Airway epithelial cell (primary cell): ENCODE results near the gene C17orf75. TPM values are rescaled to one million over a fixed set of nuclear protein-coding genes. Genes with fewer than 3 reads are reported as not detected.

Source experiments
- total RNA-seq: library from RNA; depleted of rRNA; stranded (reverse); fragments of >200 nt; gene quantifications from 2 replicates; pipeline ENCODE4 v1.2.3, GENCODE V29; 2015

The C17orf75 gene, protein sequence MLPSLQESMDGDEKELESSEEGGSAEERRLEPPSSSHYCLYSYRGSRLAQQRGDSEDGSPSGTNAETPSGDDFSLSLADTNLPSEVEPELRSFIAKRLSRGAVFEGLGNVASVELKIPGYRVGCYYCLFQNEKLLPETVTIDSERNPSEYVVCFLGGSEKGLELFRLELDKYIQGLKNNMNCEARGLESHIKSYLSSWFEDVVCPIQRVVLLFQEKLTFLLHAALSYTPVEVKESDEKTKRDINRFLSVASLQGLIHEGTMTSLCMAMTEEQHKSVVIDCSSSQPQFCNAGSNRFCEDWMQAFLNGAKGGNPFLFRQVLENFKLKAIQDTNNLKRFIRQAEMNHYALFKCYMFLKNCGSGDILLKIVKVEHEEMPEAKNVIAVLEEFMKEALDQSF
- total RNA-seq: 14.4 and 18.0 TPM in 2 replicates

DNA sequence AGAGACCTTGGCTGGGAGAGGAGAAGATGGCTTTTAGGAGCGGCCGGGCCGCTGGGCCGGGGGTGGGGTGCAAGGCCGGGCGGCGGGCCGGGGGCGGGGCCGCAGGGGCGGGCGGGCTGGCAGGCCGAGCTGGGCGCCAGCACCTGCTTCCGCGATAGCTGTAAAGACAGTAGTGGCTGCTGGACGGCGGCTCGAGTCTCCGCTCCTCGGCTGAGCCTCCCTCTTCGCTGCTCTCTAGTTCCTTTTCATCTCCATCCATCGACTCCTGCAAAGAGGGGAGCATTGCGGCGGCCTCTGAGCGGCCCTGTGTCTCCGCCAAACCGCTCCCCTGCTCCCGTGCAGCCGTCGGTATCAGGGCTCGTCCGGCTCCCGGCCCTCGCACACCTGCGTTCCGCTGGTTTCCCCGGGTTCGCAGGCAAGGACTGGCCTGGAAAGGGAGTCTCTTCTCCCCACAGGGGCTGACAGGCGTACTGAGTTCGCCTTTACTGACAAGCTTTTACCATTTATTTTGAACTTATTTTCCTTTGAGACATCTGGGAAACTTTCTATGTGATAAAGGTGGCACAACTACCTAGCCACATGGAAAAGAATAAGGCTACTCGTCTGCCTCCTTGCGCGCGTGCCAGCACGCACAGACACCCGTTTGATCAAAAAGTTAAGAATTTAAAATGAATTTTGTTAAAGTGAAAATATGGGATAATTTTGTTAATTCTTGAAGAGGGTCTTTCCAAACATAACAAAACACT lies at the start of gene C17orf75:
C17orf75 (minus strand) TSS at position 317 of the 746 bp plus-strand sequence; CDS start at position 283, 34 bp downstream.

DNA sequence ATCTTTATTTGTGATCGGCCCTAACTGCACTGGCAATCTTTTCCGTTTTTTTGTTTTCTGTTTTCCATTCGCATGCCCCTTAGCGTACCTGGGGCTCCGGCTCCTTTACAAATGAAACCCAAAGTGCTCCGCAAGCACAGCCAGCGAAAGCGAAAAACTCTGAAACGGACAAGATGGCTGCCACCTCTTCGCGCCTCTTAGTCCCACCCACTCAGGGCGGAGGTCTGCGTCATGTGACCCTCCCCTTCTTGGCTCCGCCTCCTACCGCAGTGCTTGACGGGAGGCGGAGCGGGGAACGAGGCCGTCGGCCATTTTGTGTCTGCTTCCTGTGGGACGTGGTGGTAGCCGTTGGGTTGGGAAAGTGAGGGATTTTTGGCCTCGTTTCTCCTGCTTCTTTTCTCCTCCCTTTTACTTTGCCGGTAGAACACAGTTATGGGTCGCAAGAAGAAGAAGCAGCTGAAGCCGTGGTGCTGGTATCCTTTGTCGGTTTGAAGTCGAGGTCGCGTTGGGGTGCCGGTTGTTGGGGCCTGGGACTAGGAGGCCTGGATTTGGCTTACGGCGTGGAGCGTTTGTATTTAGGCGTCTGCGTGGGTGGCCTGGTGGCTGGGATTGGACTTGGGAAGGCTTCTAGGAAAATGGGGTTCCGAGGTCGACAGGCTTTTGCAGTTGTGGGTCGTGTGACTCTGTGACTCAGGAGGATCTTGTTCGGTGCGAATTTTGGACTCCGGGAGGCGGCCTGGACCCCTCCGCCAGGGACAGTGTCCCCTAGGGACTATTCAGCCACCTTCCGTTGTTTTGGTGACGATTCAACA lies 8.1 kb upstream of the C17orf75 start, which contains the start of gene ZNF207:
ZNF207 (plus strand) TSS at position 304 of the 812 bp plus-strand sequence; CDS start at position 433, 129 bp downstream.

Other genes with a start within 250 kb of the C17orf75 start
- 24.9 and 26.1 TPM in 2 replicates for gene RHOT1, start 199.7 kb downstream of the C17orf75 start, total RNA-seq
- 0.14 TPM in 1 of 2 replicates, not detected in the other for gene RHBDL3, start 76.3 kb downstream of the C17orf75 start, total RNA-seq
- 87.7 and 113 TPM in 2 replicates for gene ZNF207, start 8.0 kb upstream of the C17orf75 start, total RNA-seq
- gene PSMD11, start 102.3 kb upstream of the C17orf75 start, total RNA-seq: 96.6 and 112 TPM in 2 replicates
- gene CDK5R1, start 144.8 kb upstream of the C17orf75 start, total RNA-seq: 3.3 and 7.7 TPM in 2 replicates